Hepatocyte (in vitro differentiated cells): ENCODE data around the gene TUBB3. TPM values are rescaled to one million over a fixed set of nuclear protein-coding genes. Genes with fewer than 3 reads are reported as not detected.

ENCODE experiments used
- DNase-seq: peaks from one replicate; pipeline ENCODE4 v3.0.0-alpha.2; 2016; ENCODE audit warnings: low spot score
- H2AFZ ChIP-seq: fragments of 200-600 bp; sonication (generic); 2 replicates; pipeline ENCODE4 v1.6.0; 2016; ENCODE audit warnings: antibody characterized with exemption, mild to moderate bottlenecking
- H3K27ac ChIP-seq: fragments of 200-600 bp; sonication (generic); 2 replicates; pipeline ENCODE4 v1.5.1; 2016; ENCODE audit warnings: mild to moderate bottlenecking
- H3K27me3 ChIP-seq: fragments of 200-600 bp; sonication (generic); 2 replicates; pipeline ENCODE4 v1.6.1; 2016
- H3K36me3 ChIP-seq: fragments of 200-600 bp; sonication (generic); replicated peaks from 2 replicates; pipeline ENCODE4 v1.5.1; 2016; ENCODE audit warnings: low read depth; ENCODE audit not compliant: insufficient read depth
- H3K4me1 ChIP-seq: fragments of 200-600 bp; sonication (generic); 2 replicates; pipeline ENCODE4 v1.5.1; 2016; ENCODE audit warnings: mild to moderate bottlenecking, moderate library complexity; ENCODE audit not compliant: insufficient read depth
- H3K4me2 ChIP-seq: fragments of 200-600 bp; sonication (generic); 2 replicates; pipeline ENCODE4 v1.6.0; 2016
- H3K4me3 ChIP-seq: fragments of 200-600 bp; sonication (generic); 2 replicates; pipeline ENCODE4 v1.5.1; 2016; ENCODE audit warnings: mild to moderate bottlenecking
- H3K79me2 ChIP-seq: fragments of 200-600 bp; sonication (generic); 2 replicates; pipeline ENCODE4 v1.6.0; 2017; ENCODE audit warnings: mild to moderate bottlenecking
- H3K9me2 ChIP-seq: fragments of 200-600 bp; sonication (generic); replicated peaks from 2 replicates; pipeline ENCODE4 v1.6.0; 2017; ENCODE audit warnings: mild to moderate bottlenecking; ENCODE audit not compliant: insufficient read depth
- H3K9me3 ChIP-seq: fragments of 200-600 bp; sonication (generic); 2 replicates; pipeline ENCODE4 v1.5.1; 2016; ENCODE audit warnings: low read depth, mild to moderate bottlenecking
- H4K20me1 ChIP-seq: fragments of 200-600 bp; sonication (generic); 2 replicates; pipeline ENCODE4 v1.6.0; 2016; ENCODE audit warnings: mild to moderate bottlenecking; ENCODE audit not compliant: insufficient read depth, poor library complexity, severe bottlenecking
- EZH2 ChIP-seq: fragments of 200-600 bp; sonication (generic); IDR thresholded peaks from 2 replicates; pipeline ENCODE4 v1.6.1; 2016; ENCODE audit warnings: antibody characterized with exemption, mild to moderate bottlenecking, borderline replicate concordance
- EZH2phosphoT487 ChIP-seq: fragments of 200-600 bp; sonication (generic); IDR thresholded peaks from one replicate; pipeline ENCODE4 v1.6.1; 2018; ENCODE audit warnings: antibody characterized with exemption, mild to moderate bottlenecking, low read depth, moderate library complexity; ENCODE audit not compliant: unreplicated experiment, severe bottlenecking
- WGBS: methylation state at CpG from one replicate; pipeline ENCODE4 v1.1.6; 2016; ENCODE audit warnings: low lambda C conversion rate; ENCODE audit errors: missing lambda C conversion rate; 5-methylcytosine and 5-hydroxymethylcytosine counted together
- polyA plus RNA-seq: library from polyadenylated mRNA; unstranded; fragments of >200 nt; fragmentation: Nextera tagmentation; extraction: Ambion mirVana; gene quantifications from 2 replicates; pipeline ENCODE4 v1.2.1, GENCODE V29; 2016
- total RNA-seq: library from RNA; depleted of rRNA; stranded (reverse); fragments of >200 nt; gene quantifications from 2 replicates; pipeline ENCODE4 v1.2.3, GENCODE V29; 2014
- TF ChIP-seq, protein P1 (sequence below): fragments of 200-600 bp; sonication (generic); IDR thresholded peaks from 2 replicates; pipeline ENCODE4 v1.5.1; 2016; ENCODE audit warnings: antibody characterized with exemption, mild to moderate bottlenecking; ENCODE audit not compliant: poor library complexity

The TUBB3 gene
- total and polyA plus RNA-seq, 2 experiments from 2014 or later: 69.3 to 87.2 TPM

DNA sequence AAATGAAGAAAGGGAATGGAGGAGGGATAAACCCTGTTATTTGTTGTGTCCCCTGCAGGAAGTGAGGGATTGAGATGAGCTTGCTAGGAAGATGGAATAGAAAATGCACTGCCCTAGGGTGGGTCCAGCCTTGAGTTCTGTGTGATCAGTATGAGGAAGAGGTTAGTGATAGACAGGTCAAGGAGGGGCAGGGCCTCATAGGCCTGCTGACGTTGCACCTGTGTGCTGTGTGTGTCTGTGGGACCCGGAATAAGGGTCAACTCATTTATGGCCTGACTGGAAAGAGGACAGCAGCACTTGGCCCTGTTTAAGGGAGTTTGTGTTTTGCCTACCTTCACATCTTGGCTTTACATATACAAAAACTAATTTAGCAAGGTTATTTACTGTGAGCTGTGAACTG lies 51.7 kb downstream of the TUBB3 start:
- Histone ChIP-seq H3K27ac (no peak overlapping the region), H3K27me3 (no peaks in the 10 kb centered on the region), H3K79me2 (peaks cover 67% of the 10 kb centered on the region), H3K4me1 (peaks cover 9% of the 10 kb centered on the region), H3K9me3 (peaks cover 11% of the 10 kb centered on the region), H3K4me3 (no peak overlapping the region), H2AFZ (no peak overlapping the region), H3K36me3 (no peaks in the 10 kb centered on the region), H3K9me2 (no peaks in the 10 kb centered on the region), H4K20me1 (no peaks in the 10 kb centered on the region), H3K4me2 (no peak overlapping the region)
- no peak for TF ChIP-seq EZH2
- TF ChIP-seq, protein P1, sequence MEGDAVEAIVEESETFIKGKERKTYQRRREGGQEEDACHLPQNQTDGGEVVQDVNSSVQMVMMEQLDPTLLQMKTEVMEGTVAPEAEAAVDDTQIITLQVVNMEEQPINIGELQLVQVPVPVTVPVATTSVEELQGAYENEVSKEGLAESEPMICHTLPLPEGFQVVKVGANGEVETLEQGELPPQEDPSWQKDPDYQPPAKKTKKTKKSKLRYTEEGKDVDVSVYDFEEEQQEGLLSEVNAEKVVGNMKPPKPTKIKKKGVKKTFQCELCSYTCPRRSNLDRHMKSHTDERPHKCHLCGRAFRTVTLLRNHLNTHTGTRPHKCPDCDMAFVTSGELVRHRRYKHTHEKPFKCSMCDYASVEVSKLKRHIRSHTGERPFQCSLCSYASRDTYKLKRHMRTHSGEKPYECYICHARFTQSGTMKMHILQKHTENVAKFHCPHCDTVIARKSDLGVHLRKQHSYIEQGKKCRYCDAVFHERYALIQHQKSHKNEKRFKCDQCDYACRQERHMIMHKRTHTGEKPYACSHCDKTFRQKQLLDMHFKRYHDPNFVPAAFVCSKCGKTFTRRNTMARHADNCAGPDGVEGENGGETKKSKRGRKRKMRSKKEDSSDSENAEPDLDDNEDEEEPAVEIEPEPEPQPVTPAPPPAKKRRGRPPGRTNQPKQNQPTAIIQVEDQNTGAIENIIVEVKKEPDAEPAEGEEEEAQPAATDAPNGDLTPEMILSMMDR: no peak
- TF ChIP-seq EZH2phosphoT487: no peak
- WGBS: 89% methylated on average over 2 of the region's 2 CpGs
- no peak for DNase-seq

DNA sequence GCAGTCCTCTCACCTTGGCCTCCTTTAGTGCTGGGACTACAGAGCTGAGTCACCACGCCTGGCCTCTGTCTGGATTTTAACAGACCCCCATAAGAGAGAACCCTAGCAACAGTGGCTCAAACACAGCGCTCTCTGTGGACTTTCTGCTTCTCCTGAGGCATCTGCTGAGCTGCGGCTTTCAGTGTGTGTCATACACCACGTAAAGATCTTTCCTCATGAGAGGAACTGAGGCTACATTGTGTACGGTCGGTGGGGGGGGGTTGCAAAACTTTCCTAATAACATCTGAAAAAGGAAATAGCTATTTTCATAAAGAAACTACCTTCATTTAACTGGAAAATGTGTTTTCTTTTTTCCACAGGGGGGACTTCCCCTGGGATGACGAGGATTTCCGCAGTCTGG lies 58.3 kb downstream of the TUBB3 start:
- Histone ChIP-seq H3K4me3 (no peak overlapping the region), H3K9me2 (no peaks in the 10 kb centered on the region), H4K20me1 (no peaks in the 10 kb centered on the region), H3K9me3 (no peaks in the 10 kb centered on the region), H3K36me3 (no peaks in the 10 kb centered on the region), H3K79me2 (peaks cover 16% of the 10 kb centered on the region), H3K4me1 (no peaks in the 10 kb centered on the region), H3K27ac (no peak overlapping the region), H2AFZ (no peak overlapping the region), H3K27me3 (no peaks in the 10 kb centered on the region), H3K4me2 (no peak overlapping the region)
- WGBS: 98% methylated on average over 8 of the region's 8 CpGs
- TF ChIP-seq, protein P1: no peak
- TF ChIP-seq EZH2phosphoT487 (no peak), EZH2 (no peak)
- DNase-seq: no peak

DNA sequence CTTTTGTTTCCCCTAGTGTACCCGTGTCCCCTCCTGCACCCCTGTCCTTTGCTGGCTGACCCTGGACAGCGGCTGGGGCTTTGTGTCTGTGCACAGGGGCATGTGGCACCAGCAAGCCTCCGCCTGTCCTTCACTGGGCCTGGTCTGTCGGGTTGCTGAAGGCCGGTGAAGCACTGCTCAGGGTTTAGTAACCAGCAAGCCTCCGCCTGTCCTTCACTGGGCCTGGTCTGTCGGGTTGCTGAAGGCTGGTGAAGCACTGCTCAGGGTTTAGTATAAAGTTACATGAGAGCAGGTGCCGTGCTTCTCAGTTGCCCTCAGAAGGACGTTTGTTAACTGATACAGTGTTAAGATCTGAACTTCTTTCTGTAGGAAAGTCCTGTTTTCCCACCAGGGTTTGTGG lies 59.2 kb downstream of the TUBB3 start:
- H2AFZ ChIP-seq: no peak overlapping the region
- H3K27me3 ChIP-seq: no peaks in the 10 kb centered on the region
- no peak overlapping the region for H3K4me2 ChIP-seq
- no peak overlapping the region for H3K4me3 ChIP-seq
- no peaks in the 10 kb centered on the region for H3K4me1 ChIP-seq
- no peaks in the 10 kb centered on the region for H3K36me3 ChIP-seq
- DNase-seq: no peak
- no peaks in the 10 kb centered on the region for H3K9me2 ChIP-seq
- TF ChIP-seq EZH2phosphoT487 (no peak), EZH2 (no peak)
- TF ChIP-seq, protein P1: no peak
- no peak overlapping the region for H3K27ac ChIP-seq
- 93% methylated on average over 9 of the region's 9 CpGs for WGBS
- peaks cover 8% of the 10 kb centered on the region for H3K79me2 ChIP-seq
- H3K9me3 ChIP-seq: no peaks in the 10 kb centered on the region
- no peaks in the 10 kb centered on the region for H4K20me1 ChIP-seq

DNA sequence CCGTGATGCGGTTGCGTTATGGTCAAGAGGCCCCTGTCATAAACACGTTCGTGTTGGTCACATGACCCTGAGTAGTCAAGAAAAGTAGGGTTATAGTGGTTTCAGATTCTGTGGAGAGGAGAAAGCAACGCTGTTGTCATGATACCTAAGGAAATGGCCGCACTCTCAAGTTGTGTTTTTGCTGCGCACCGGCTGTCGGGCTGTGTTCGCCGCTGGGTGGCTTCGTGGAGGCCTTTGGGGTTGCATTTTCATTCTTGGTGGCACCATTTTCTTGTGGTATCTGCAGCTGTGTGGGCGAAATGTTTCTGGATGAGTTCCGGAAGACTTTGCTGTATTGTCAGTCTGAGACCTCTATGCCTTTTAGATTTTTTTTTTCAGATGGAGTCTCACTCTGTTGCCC lies 60.4 kb downstream of the TUBB3 start:
- Histone ChIP-seq H3K4me2 (no peak overlapping the region), H3K27ac (no peak overlapping the region), H3K4me1 (no peaks in the 10 kb centered on the region), H3K4me3 (no peak overlapping the region), H4K20me1 (no peaks in the 10 kb centered on the region), H3K9me2 (no peaks in the 10 kb centered on the region), H3K9me3 (no peaks in the 10 kb centered on the region), H3K79me2 (no peaks in the 10 kb centered on the region), H2AFZ (no peak overlapping the region), H3K27me3 (no peaks in the 10 kb centered on the region), H3K36me3 (no peaks in the 10 kb centered on the region)
- TF ChIP-seq EZH2: no peak
- 91% methylated on average over 15 of the region's 15 CpGs for WGBS
- DNase-seq: no peak
